Ascending aorta (tissue), 2 donors: ENCODE measurements around the gene RPL10. TPM values are rescaled to one million over a fixed set of nuclear protein-coding genes. Genes with fewer than 3 reads are reported as not detected.
A peak's percentile ranks its signal among the peaks of the same experiment; 100 is the strongest.

ENCODE experiments used
- DNase-seq, 2 donors: peaks; one replicate each; pipeline ENCODE4 v3.0.0-alpha.2; 2019; ENCODE audit warnings: low spot score in 2 of 2
- H3K27ac ChIP-seq, 2 donors: fragments of 200-600 bp; sonication (generic); one replicate each; pipeline ENCODE4 v1.5.1; 2016 to 2017; ENCODE audit warnings: mild to moderate bottlenecking in 1 of 2
- H3K27me3 ChIP-seq: fragments of 200-600 bp; sonication (generic); one replicate; pipeline ENCODE4 v1.5.1; 2017
- H3K36me3 ChIP-seq, 2 donors: fragments of 200-600 bp; sonication (generic); one replicate each; pipeline ENCODE4 v1.5.1; 2016
- H3K4me1 ChIP-seq, 2 donors: fragments of 200-600 bp; sonication (generic); one replicate each; pipeline ENCODE4 v1.5.1; 2016 to 2017; ENCODE audit warnings: mild to moderate bottlenecking in 1 of 2
- H3K4me3 ChIP-seq, 2 donors: fragments of 200-600 bp; sonication (generic); one replicate each; pipeline ENCODE4 v1.5.1; 2016 to 2017; ENCODE audit warnings: mild to moderate bottlenecking in 1 of 2
- H3K9me3 ChIP-seq, 2 donors: fragments of 200-600 bp; sonication (generic); one replicate each; pipeline ENCODE4 v1.5.1; 2016
- CTCF ChIP-seq, 3 experiments: fragments of 200-600 bp in 2 of 3; fragments of 450-650 bp in 1 of 3; sonication (generic) in 2 of 3; IDR thresholded peaks; one replicate each; pipeline ENCODE4 v1.5.1; 2016 to 2019; ENCODE audit warnings: antibody characterized with exemption in 3 of 3, mild to moderate bottlenecking in 1 of 3, moderate library complexity in 1 of 3
- intact Hi-C: fragments of 100-400 bp; cut with DNase I; formaldehyde crosslinking; loops from one replicate; pipeline ENCODE4 v1.15.1; 2023
- total RNA-seq: library from RNA; depleted of rRNA; stranded (reverse); fragments of >200 nt; gene quantifications from one replicate; pipeline ENCODE4 v1.1.0, GENCODE V29; 2016

RPL10 gene
- total RNA-seq, 1 donor from 2014 or later = 4,298 TPM

GRCh38 chrX:154354516-154354915 is 43.7 kb upstream of the RPL10 start:
- Histone ChIP-seq H3K9me3 (no peaks in the 10 kb centered on the region), H3K4me1 (peaks cover 0 to 6% of the 10 kb centered on the region in 2 donors), H3K27ac (no peak overlapping the region), H3K4me3 (no peak overlapping the region), H3K27me3 (no peaks in the 10 kb centered on the region), H3K36me3 (peaks cover 93 to 100% of the 10 kb centered on the region in 2 donors)
- TF ChIP-seq CTCF (IDR thresholded peaks at IDR 0.05) = no peak
- intact Hi-C loops = no loop called here
- no peak for DNase-seq

- H3K4me3 ChIP-seq = no peak overlapping the region
- H3K27ac ChIP-seq = peak overlapping the region in 1 of 2 donors; percentile 6
- intact Hi-C loops = no loop called here
- H3K27me3 ChIP-seq = no peaks in the 10 kb centered on the region
- DNase-seq = no peak
- peaks cover 92 to 100% of the 10 kb centered on the region in 2 donors for H3K36me3 ChIP-seq
- no peak for TF ChIP-seq CTCF (IDR thresholded peaks at IDR 0.05)
- H3K4me1 ChIP-seq = peaks cover 0 to 7% of the 10 kb centered on the region in 2 donors
- H3K9me3 ChIP-seq = no peaks in the 10 kb centered on the region
Measured at GRCh38 chrX:154355094-154355775, 42.9 kb upstream of the RPL10 start.

- Histone ChIP-seq H3K27ac (peak overlapping the region in 1 of 2 donors; percentile 6), H3K36me3 (peaks cover 91 to 99% of the 10 kb centered on the region in 2 donors), H3K4me1 (peaks cover 0 to 10% of the 10 kb centered on the region in 2 donors), H3K27me3 (no peaks in the 10 kb centered on the region), H3K4me3 (no peak overlapping the region), H3K9me3 (no peaks in the 10 kb centered on the region)
- intact Hi-C loops = no loop called here
- no peak for TF ChIP-seq CTCF (IDR thresholded peaks at IDR 0.05)
- no peak for DNase-seq
Measured at GRCh38 chrX:154355776-154356140, 42.4 kb upstream of the RPL10 start.

- Histone ChIP-seq H3K9me3 (no peaks in the 10 kb centered on the region), H3K27me3 (no peaks in the 10 kb centered on the region), H3K4me1 (peaks cover 0 to 10% of the 10 kb centered on the region in 2 donors), H3K4me3 (no peak overlapping the region), H3K27ac (peak overlapping the region in 1 of 2 donors; percentile 6), H3K36me3 (peaks cover 88 to 96% of the 10 kb centered on the region in 2 donors)
- intact Hi-C loops = no loop called here
- no peak for TF ChIP-seq CTCF (IDR thresholded peaks at IDR 0.05)
- DNase-seq = no peak
Measured at GRCh38 chrX:154356596-154356995, 41.6 kb upstream of the RPL10 start.

GRCh38 chrX:154357205-154357604 is 41.0 kb upstream of the RPL10 start:
- intact Hi-C loops = no loop called here
- Histone ChIP-seq H3K36me3 (peaks cover 88 to 96% of the 10 kb centered on the region in 2 donors), H3K27ac (no peak overlapping the region), H3K4me3 (no peak overlapping the region), H3K4me1 (peaks cover 0 to 10% of the 10 kb centered on the region in 2 donors), H3K27me3 (no peaks in the 10 kb centered on the region), H3K9me3 (no peaks in the 10 kb centered on the region)
- no peak for TF ChIP-seq CTCF (IDR thresholded peaks at IDR 0.05)
- no peak for DNase-seq
